ENCODE results near the gene ASTN2.

ASTN2 gene

DNA sequence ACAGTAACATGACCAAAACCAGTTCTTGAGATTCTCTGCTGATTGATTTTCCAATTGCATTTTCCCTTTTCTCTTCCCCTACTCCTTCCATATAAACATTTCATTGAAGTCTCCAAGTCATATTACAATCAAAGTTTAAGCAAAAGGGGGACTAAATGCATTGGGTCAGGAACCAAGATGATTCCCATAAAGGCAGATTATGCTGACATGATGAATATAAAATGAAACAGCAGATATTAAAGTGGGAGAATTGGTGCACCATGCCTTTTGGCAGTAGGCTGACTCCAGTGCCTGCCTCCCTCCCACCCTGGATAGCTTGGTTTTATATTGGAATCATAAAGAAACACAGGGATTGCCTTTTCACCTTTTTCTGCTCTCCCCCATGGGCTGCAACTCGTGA is 118.4 kb downstream of the ASTN2 start:
- no peak for DNase-seq

DNA sequence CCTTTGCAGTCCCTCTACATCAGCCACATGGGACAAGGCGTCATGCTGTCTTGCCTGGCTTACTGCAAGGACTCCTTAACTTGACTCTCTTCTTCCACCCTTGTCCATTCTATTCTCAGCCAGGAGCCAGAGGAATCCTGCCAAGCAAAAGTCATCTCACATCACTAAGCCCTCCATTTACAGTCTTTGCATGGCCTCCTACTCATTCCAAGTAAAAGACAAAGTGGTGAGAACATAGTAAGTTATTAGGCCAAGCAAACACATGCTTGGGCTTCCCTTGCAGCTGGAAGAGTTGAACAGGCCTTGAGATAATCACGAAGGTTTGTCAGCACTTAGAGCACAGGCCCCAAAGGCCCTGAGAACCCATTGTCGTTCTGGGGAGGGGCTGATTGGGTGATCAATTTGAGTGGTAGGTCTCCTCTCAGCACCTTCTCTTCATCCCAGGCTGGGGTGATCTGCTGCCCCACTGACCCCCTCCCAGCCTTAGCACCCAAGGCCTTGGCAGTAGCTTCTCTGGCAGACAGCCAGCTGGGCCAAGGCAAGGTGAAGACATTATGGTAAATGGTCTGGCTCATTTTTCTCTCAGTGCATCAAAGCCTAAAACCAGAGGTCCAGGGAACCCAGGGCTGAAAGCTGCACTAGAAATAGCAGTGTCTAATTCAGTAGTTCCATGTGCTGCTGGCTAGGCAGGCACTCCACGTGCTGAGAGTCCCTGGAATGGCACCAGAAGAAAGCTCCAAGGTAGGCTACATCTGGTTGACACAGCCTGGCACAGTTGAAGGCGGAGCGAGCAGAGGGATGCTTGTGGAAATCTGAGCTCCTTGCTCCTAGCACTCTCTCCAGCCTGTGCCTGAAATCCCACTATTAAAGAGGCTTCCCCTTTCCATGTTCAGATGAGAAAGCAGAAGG is 121.4 kb downstream of the ASTN2 start:
- DNase-seq: no peak

DNA sequence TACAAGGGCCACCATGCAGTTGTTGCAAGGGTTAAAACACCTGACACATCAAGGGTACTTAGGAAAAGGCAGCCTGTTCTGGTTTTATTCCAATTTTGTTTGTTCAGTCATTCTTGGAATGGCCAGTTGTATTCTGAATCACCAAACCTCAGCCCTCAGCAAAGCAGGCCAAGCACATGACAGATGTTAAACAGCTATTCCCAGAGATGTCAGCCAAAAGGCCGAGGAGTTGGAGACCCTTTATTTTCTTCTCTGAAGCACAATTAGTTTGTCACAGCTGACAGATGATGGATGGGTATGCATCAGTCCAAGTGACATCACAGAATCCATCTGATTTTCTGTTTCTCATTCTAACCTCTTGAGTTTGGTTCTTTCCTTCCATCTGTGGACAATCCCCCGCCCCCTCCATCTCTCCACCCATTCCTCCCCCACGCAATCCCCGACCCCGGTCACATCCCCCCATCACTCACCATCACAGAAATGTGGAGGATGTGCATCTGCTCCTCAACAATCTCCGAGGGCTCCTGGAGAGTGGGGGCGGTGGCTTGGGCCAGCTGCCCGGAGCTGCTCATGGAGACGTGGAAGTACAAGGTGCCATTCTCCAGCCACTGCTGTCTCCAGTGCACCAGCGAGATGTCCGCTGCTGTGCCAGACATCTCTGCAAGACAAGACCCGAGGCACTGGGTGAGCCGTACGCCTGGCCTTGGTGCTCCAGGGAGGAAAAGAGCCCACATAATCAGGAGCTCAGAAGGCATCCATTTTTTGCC is 123.8 kb downstream of the ASTN2 start:
- no peak for DNase-seq

DNA sequence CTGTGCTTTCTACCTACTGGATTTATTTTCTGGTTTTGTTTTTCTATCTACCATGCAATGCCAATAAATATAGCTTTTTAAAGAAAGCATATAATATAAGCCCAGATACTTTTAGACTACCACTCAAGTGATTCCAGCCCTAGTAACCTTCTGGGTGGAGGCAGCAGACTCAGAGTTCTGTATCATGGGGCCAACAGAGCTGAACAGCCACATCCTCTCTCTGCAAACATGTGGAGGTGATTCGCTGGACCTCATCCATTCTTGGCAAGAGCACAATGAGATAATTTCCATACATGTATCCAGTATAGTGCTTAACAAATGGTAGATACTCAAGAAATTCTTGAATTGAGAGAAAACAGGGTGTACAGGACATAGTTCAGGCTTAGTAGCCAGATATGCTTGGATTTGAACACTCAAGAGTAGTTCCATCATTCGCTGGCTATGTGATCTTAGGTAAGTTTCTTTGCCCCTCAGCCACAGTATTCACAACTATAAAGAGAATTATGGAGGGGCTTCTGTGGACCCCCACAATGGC is 124.5 kb downstream of the ASTN2 start:
- DNase-seq: no peak

DNA sequence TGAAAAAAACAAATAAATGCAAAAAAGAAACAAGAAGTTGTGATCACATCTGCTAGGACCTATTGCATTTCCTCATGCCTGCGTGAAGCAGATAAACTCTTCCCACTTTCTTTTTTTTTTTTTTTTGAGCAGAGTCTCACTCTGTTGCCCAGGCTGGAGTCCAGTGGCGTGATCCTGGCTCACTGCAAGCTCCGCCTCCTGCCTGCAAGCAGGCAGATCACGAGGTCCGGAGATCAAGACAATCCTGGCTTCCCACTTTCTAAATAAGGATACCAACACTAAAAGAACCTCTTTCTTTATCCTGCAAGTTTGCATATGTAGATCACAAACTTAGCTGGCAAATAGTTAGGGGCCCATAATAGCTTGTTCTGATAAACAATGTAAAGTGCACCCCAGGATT is 128.6 kb downstream of the ASTN2 start:
- DNase-seq: no peak

DNA sequence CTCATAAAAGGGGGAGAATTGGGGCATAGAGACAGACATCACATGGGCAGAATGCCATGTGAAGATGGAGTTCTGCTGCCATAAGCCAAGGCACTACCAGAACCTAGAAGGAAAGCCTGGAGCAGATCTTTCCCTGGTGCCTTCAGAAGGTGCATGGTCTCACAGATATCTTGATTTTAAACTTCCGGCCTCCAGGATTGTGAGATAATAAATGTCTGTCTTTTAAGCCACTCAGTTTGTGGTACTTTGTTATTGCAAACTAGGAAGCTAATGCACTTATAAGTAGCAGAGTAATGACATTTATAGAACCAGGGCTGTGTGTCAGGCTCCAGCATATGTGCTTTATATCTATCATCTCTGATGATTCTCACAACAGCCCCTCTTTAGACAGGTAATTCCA is 130.4 kb downstream of the ASTN2 start:
- DNase-seq: no peak

DNA sequence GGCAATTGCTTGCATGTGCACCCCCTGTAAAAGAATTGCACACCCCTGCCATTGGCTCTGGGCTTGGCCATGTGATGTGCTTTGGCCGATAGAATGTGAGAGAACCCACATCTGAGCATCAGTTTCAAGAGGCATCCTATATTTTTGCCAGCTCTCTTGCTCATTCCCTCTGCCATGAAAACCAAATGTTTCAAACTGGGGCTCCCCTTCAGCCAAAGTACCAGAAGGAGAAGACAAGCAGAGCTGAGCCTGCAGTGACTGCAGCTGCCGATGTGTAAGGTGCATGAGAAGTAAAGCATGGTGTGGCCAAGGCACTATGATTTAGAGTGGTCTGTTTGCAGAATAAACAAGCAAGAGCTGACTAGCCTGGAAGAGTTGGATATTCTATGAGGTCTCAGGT is 132.3 kb downstream of the ASTN2 start:
- DNase-seq: no peak

DNA sequence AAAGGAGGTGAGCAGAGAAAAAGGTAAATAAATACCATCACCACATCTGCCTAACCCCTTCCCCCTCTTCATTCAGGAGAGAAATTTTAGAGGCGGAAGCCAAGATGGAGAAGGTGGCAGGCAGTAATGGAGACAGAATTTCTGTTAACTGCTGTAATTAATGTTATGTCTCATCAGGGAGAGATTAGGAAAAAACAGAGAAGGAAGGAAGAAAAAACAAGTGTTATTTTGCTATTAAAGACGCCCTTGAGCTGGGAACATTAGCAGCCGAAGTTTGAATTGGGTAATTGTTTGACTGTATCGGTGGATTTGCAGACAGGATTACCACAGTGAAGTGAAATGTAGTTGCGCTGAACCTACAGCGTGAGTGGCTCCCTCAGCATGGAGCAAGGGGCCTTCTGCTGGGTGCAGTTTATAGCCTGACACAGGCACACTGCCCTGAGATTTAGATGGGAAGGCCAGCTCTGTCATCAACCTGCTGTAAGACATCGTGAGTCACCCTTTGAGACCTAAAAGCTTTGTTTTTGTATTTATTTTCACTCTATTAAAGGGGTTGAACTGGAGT is 136.3 kb downstream of the ASTN2 start:
- peak; percentile 35 for DNase-seq

DNA sequence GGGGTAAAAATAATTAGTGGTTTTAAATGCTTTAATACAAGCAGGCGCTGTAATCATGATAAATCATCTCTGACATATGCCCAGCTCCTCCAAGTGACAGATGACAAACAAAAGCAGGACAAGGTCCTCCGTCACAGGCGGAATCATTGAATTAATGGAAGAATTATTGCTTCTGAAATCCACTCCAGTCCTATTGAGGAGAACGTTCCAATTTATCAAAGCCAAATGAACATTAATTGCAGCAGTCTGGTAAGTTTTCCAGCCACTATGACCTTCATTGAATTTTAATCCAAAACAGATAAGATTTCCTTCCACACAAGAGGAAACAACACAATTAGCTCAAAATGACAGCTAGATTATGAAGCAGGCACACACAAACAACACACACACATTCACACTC is 136.8 kb downstream of the ASTN2 start:
- DNase-seq: no peak

DNA sequence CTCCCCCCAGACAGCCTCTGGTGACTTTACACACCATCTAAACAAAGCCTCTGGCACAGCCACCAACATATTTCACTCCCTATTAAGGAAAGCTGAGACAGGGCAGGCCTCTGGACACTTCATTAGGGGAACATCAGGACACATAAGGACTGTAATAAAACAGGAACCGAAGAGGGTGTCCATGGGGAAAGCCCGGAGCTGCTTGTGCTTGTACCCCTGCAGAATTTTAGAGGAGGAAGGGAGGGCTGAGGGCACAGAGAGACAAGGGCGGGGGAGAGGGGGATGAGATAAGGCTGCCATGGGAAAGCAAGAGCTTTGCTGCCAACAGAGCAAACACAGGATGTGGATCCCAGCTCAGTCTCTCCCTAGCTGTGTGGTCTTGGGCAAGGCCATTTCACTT is 138.4 kb downstream of the ASTN2 start:
- DNase-seq: no peak

DNA sequence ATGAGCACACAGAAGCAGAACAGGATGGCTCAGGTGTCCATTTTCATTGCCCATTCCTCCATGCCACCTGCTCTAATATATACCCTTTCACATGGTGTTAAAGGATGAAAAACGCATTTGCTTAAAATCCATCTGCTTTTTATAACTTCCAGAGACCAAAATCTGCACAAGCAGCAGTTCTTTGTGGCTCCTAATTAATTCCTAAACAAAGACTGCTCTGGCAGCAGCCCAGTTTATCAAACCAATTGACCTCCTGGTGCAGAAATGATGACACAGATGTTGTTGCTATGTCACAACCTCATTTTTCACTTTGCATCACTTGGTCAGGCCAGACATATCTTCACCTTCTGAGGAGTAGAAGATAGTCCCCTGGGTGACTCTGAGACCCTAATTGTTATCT is 141.2 kb downstream of the ASTN2 start:
- no peak for DNase-seq

DNA sequence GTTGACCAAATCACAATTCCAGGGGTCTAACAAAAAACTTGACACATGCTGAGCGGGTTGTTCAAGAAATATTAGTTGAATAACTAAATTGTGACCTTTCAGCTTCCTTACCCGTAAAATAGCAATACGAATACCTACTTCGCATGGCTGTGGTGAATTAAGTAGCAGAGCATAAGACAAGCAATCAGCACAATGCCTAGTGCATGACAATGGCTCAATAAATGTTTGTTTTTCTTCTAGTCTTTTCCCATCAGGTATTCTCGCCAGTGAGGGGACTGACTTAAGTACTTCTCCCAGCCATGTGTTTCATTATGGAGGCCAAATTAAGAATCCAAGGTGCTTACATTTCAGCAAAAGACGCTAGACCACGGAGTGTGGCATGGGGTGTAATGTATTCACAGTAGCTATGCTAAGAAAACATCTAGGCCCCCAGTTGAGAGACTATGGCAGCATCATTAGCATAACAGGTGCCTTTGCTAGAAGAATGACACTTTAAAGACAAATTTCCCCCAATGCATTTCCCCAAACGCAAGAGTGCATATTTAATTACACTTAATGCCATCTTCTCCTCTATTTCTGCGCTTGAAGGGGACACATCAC is 145.9 kb downstream of the ASTN2 start:
- DNase-seq: peak; percentile 50

DNA sequence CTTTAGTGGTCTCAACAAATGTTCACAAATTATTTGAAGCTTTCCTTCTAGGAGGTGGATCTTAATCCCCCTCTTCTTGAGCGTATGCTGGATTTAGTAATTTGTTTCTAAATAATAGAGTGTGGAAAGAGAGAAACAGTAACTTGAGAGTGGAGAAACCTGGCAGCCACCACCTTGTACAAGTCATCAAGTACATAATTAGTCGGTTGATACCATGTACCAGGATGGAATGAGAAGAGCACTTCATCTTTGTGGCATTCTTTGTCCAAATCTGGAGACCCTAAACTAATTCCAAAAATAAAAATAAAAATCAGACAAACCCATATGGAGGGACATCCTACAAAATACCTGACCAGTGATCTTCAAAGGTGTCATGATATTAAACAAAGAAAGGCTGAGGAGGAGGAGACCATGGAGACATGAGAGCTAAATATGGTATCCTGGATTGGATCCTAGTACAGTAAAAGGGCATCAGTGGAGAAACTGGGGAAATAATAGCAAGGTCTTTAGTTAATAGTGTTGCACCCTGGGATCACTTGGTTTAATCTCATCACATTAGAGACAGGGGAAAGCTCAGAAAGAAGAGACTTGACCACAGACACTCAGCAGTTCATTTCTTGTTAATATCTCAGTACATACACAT is 147.9 kb downstream of the ASTN2 start:
- no peak for DNase-seq

DNA sequence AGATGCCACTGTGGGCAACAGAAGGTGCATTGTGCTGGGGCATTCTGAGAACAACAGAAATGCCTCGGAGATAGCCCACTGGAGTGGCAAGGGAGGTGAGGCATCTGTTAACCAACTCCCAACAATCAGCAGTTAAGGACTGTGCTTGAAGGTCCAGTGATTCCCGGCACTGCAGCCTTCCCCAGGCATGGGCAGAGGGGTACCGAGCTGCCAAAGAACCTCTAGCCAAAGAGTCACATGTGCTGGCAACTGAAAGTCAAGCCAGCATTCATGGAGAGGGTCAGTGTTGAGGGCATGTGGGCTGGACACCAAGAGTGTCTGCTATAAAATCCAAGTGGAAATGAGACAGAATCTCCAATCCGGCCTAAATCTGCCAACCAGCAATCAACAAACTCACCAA is 149.6 kb downstream of the ASTN2 start:
- DNase-seq: no peak

DNA sequence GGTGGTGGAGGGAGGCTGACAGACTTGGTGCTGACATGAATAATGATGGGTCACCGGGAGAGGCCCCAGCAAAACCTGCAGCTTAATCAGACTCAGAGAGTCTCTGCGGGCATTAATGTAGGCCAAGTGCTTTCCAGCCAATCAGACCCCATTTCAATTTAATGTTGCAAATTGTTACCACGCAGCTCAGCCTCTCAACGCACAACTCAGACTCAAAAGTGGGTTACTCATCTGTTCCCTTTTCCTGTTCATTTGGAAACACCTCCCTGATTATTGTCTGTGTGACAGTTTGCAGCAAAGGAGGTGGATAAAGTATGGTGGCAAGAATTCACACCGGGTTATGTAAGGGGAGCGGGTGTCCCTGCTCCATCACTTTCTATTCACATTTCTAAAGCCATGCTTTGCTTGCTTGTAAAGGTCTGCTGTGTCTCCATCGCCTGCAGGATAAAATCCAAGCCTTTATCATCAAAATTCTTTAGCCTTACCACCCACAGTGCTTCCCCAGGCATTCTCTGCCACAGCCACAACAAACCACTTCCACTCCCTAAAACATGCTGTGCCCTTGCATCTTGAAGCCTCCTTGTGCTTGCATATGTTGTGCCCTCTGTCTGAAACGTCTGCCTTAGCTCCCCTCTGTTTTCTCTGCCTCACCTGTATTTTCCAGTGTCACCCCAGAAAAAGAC is 156.5 kb downstream of the ASTN2 start:
- no peak for DNase-seq

DNA sequence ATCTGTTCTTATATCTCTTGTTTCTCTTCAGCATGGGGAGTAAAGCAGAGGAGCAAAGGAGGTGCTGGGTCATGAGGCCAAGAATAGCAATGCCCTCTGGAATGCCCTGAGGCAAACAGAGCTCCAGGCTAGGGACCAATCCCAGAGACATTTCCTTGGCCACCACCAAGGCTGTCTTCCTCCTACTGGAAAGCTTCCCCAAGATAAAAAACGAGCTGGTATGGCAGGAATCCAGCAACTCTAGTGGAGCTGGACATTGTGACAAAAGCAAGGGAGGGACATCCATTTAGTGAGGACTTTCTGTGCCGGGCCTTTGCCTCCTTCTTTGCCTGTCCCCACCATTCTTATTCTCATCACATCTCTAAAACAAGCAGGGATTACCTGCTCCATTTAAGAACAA is 161.6 kb downstream of the ASTN2 start:
- DNase-seq: no peak

DNA sequence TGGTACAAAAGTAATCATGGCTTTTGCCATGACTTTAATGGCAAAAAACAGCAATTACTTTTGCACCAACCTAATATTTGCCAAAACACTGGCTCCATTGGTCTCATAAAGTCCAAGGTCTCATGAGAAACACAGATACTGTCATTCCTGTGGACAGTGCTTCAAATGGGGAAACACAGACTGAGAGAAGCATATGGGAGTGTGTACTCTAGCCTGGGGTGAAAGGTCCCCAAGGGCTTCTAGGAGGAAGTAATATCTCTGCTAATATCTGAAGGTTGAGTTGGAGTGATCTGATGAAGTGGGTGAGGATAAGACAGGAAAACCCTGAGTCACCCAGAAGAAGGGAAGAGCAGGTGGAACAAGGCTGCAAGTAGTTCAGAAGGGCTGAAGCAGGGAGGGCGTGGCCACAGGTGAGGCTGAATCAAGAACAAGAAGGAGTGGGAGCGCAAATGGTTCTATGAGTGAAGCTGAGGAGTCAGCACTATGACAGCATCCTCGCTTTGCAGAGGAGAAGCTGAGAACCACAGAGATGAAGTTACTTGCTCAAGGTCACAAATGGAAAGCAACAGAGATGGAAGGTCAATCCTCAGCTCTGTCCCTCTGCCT is 164.1 kb downstream of the ASTN2 start:
- no peak for DNase-seq

DNA sequence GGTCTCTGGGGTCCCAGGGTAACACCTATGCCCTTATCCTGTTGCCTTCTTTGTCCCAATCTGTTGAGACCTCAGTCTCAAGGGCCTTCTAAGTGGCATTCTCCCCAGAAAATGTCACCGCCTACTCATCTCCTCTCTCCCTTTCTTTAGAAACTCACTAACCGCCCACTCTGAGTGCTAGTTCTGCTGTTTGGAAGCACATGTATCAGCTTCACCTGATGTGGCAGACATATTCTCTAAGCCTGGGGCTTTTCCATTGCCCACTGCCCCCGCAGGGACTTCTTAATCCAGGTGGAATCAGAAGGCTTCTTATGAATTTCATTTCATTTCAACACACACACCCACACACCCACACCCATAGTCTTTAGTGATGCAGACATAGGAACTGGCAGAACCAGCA is 165.1 kb downstream of the ASTN2 start:
- no peak for DNase-seq

DNA sequence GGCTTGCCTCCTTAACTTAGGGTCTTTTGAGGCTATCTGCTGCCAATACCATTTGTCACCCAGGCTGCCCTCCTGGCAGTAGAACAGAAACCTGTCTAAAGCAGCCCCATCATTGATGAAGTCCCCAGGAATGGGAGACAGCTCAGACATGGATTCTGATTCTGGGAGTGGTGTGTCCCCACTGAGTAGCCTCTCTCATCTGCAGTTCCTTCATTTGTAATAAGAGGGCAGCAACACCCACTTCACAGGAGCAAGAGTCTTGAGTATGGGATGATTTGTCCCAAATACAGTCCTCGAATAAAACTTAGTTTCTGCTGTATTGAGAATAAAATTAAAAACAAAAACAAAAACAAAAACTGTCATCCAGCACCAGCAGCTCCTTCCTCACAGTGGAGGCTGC is 167.6 kb downstream of the ASTN2 start:
- peak; percentile 34 for DNase-seq

DNA sequence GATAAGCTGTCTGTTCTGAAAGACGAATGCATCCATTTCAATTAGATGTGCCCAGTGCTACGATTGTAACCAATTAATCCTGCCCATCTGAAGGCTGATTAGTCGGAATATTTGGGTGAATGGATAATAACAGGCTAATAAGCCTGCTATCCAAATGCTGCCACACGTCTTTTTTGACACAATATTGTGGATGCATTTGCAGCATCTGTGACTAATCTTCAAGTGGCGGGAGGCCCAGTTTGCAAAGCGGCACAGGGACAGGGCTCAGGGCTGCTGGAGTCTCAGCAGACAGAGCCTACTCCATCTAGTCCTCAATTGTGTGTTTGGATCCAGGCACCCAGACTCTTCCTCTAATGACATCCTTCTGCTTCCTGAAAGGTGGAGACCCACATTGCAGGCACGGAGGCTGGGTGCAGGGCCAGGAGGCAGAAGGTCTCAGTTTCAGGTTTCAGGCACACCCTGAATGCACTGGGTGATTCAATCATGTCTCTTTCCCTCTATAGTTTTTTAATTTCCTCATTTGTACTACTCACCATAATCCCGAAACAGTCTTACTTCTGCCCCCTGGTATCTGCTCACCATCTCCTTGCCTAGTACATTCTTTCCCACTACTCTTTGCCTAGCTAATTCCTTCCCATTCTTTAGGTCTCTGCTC is 169.6 kb downstream of the ASTN2 start:
- no peak for DNase-seq

DNA sequence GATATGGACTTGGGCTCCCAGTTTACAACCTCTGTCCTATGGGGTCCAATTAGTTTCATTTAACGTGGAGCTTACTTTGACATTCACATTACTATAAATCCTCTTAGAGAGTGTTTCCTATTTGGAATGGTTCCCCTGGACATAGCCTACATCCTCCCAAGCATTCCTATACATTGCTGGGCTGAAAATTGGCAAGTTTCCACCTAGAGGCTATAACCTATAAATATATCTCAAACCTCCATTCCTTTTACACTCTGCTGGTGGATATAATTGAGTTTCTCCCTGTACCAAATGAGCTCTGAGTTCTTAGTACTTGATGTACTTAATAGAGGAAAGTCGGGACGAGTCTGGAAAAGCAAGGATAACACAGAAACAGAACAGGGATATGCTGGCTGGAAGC is 172.8 kb downstream of the ASTN2 start:
- DNase-seq: no peak

Measured in NCI-H526 treated with DMSO at 0.1 percent for 48 hours (cell line).